WTC11 (cell line): ENCODE measurements around the gene PLAC8.

ENCODE experiments used
- ARID4B ChIP-seq: sonication (generic); formaldehyde crosslinking; IDR thresholded peaks from 2 replicates; pipeline ENCODE4 v1.8.0; 2023; ENCODE audit warnings: missing genetic modification reagents, mild to moderate bottlenecking, borderline replicate concordance
- ATF2 ChIP-seq: sonication (generic); formaldehyde crosslinking; IDR thresholded peaks from 2 replicates; pipeline ENCODE4 v1.8.1; 2022; ENCODE audit warnings: low read depth, missing genetic modification reagents, borderline replicate concordance
- CBFB ChIP-seq: sonication (generic); formaldehyde crosslinking; IDR thresholded peaks from 2 replicates; pipeline ENCODE4 v1.8.1; 2022; ENCODE audit warnings: mild to moderate bottlenecking, low read depth, missing genetic modification reagents
- CTCF ChIP-seq: fragments of 200-600 bp; IDR thresholded peaks from 2 replicates; pipeline ENCODE4 v1.8.0; 2022; ENCODE audit warnings: antibody characterized with exemption
- ESRRA ChIP-seq: sonication (generic); formaldehyde crosslinking; IDR thresholded peaks from 2 replicates; pipeline ENCODE4 v1.8.1; 2022; ENCODE audit warnings: mild to moderate bottlenecking, missing genetic modification reagents, borderline replicate concordance
- IRF2 ChIP-seq: sonication (generic); formaldehyde crosslinking; IDR thresholded peaks from 2 replicates; pipeline ENCODE4 v1.8.0; 2022; ENCODE audit warnings: low read depth, missing genetic modification reagents, borderline replicate concordance
- MAX ChIP-seq: sonication (generic); formaldehyde crosslinking; IDR thresholded peaks from 2 replicates; pipeline ENCODE4 v1.8.0; 2022; ENCODE audit warnings: mild to moderate bottlenecking, missing genetic modification reagents
- MXD4 ChIP-seq: fragments of 250-450 bp; sonication (Bioruptor Pico); IDR thresholded peaks from 2 replicates; pipeline ENCODE4 v1.8.0; 2021; ENCODE audit warnings: mild to moderate bottlenecking, moderate library complexity, borderline replicate concordance
- NR2C2 ChIP-seq: sonication (generic); formaldehyde crosslinking; IDR thresholded peaks from 2 replicates; pipeline ENCODE4 v1.8.0; 2022; ENCODE audit warnings: mild to moderate bottlenecking, missing genetic modification reagents
- SMAD4 ChIP-seq: sonication (generic); formaldehyde crosslinking; IDR thresholded peaks from 2 replicates; pipeline ENCODE4 v1.8.0; 2022; ENCODE audit warnings: mild to moderate bottlenecking, missing genetic modification reagents
- SP1 ChIP-seq: sonication (generic); formaldehyde crosslinking; conservative IDR thresholded peaks from 2 replicates; pipeline ENCODE4 v1.8.1; 2022; ENCODE audit warnings: missing genetic modification reagents

GRCh38 chr4:83149865-83150652 is 35.5 kb upstream of the PLAC8 start:
- TF ChIP-seq ARID4B (CRISPR knock-in tag), result no peak
- TF ChIP-seq IRF2 (CRISPR knock-in tag), result no peak
- TF ChIP-seq CTCF, result no peak
- no peak for TF ChIP-seq MAX (CRISPR knock-in tag)
- no peak for TF ChIP-seq SP1 (CRISPR knock-in tag)
- no peak for TF ChIP-seq ATF2 (CRISPR knock-in tag)
- TF ChIP-seq MXD4 (CRISPR knock-in tag), result no peak
- no peak for TF ChIP-seq ESRRA (CRISPR knock-in tag)
- TF ChIP-seq NR2C2 (CRISPR knock-in tag), result no peak
- no peak for TF ChIP-seq CBFB
- no peak for TF ChIP-seq SMAD4 (CRISPR knock-in tag)
